Neural progenitor cell (in vitro differentiated cells): Measurements from ENCODE around the gene PPP2R2B.

Source experiments
- EZH2 ChIP-seq: fragments of 200-600 bp; sonication (generic); IDR thresholded peaks from 2 replicates; pipeline ENCODE4 v1.6.1; 2017; ENCODE audit warnings: antibody characterized with exemption, mild to moderate bottlenecking, moderate library complexity
- EZH2phosphoT487 ChIP-seq: fragments of 200-600 bp; sonication (generic); IDR thresholded peaks from 2 replicates; pipeline ENCODE4 v1.6.1; 2017; ENCODE audit warnings: antibody characterized with exemption
- TF ChIP-seq, protein P1 (sequence below): fragments of 200-600 bp; sonication (generic); IDR thresholded peaks from 2 replicates; pipeline ENCODE4 v1.5.1; 2017; ENCODE audit warnings: antibody characterized with exemption, mild to moderate bottlenecking

DNA sequence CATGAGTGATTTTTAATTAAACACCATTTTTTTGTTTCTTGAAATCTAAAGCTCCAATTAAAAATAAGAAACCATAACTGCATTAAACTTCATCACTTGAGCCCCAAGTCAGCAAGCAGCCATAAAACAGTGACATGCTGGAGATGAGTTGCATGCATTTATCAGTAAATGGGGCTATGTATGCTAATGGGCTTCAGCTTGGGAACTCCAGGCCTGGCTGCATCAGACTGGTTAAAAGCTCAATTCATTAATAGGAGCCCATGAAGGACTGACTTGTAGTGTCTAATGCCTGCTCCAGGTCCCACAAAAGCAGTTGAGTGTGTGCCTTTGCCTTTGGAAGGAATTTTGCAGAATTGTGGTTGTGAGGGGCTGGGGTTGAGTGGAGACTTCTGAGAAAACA, 328.9 kb downstream of the PPP2R2B start:
- TF ChIP-seq, protein P1, sequence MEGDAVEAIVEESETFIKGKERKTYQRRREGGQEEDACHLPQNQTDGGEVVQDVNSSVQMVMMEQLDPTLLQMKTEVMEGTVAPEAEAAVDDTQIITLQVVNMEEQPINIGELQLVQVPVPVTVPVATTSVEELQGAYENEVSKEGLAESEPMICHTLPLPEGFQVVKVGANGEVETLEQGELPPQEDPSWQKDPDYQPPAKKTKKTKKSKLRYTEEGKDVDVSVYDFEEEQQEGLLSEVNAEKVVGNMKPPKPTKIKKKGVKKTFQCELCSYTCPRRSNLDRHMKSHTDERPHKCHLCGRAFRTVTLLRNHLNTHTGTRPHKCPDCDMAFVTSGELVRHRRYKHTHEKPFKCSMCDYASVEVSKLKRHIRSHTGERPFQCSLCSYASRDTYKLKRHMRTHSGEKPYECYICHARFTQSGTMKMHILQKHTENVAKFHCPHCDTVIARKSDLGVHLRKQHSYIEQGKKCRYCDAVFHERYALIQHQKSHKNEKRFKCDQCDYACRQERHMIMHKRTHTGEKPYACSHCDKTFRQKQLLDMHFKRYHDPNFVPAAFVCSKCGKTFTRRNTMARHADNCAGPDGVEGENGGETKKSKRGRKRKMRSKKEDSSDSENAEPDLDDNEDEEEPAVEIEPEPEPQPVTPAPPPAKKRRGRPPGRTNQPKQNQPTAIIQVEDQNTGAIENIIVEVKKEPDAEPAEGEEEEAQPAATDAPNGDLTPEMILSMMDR: no peak
- TF ChIP-seq EZH2 (no peak), EZH2phosphoT487 (no peak)
